ENCODE results near the gene RANBP3L.
"Not testable (repeated sequence)": the region's sequence is repeated elsewhere in the genome, so short reads cannot be mapped to it uniquely, and the experiment has no call there.

Gene RANBP3L

DNA sequence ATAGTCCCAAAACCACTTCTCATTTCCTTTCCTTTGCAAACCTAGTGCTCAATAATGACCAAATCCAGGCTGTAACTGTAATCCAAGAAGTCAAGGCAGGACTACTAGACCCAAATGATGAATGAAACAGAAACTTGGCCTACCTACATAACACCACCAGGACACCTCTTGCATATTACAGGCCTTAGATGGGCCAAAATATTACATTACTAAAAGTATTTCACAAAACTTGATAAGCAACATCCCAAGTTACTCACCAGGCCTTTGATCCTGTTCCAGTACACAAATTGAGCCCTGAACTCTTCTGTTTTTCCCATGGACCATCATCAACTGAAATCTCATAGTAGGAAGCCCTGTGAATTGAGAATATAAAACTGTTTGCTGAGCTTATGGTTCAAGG lies 94.8 kb downstream of the RANBP3L start:
- no peak for DNase-seq (ENCODE audit: low spot score)

DNA sequence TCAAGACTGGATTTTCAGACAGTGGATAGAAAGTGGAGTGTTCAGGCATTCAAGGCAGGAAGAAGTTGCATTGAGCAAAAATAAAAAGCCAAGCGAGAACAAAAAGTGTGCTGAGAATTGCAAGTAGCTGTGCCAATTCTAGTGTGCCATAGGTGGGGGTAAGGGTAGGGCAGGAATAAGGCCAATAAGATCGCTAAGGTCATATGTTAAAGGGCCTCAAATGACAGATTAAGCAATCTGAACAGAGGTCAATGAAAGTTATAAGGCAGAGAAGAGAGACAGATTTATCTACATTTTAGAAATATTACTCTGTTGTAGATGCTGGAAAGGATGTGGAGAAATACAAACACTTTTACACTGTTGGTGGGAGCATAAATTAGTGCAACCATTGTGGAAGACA lies 96.4 kb downstream of the RANBP3L start:
- DNase-seq (ENCODE audit: low spot score): no peak

DNA sequence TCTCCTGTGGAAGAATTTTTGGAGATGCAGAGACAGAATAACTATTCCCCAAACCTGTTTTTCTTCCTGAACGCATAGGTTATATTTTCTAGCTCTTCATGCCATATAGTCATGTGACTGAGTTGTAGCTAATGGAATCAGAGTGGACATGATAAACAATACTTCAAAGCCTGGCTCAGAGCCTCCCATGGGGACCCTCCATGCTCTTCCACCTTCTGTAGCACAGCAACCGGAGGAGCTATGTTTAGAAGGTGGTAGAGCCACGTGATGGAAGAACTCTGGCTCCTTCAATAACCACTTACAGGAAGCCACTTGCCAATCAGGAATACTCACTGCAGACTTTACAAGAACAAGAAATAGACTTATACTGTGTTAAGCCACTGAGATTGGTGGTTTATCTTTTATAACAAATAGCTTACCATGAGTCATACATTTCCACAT lies 99.2 kb downstream of the RANBP3L start:
- no peak for DNase-seq (ENCODE audit: low spot score)

DNA sequence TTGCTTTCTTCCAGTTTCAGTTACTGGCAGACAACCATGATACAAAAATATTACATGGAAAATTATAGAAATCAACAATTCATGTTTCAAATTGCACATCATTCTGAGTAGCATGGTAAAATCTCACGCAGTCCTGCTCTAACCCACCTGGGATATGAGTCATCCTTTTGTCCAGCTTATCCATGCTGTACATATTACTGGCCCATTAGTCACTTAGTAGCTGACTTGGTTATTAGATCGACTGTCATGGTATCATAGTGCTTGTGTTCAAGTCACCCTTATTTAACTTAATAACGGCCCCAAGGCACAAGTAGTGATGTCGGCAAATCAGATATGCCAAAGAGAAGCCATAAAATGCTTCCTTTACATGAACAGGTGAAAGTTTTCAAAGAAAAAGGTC lies 101.2 kb downstream of the RANBP3L start:
- DNase-seq (ENCODE audit: low spot score): no peak

DNA sequence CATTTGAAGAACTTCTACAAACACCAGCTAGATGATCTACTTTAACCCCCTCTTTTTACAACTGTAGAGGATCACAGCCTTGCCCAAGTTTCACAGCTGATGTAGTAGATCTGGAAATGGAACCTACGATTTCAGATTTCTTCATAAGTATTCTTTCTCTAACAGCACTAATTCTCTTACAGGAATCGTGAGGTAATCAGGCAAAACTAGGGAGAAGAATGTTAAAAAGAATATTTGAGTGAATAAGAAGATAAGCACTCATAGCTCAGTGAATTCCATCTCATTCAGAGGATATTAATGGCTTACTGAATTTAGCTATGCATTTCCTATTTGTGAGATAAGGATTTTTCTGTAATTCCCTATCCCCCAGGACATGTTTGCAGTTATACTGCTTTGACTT lies 102.1 kb downstream of the RANBP3L start:
- no peak for DNase-seq (ENCODE audit: low spot score)

DNA sequence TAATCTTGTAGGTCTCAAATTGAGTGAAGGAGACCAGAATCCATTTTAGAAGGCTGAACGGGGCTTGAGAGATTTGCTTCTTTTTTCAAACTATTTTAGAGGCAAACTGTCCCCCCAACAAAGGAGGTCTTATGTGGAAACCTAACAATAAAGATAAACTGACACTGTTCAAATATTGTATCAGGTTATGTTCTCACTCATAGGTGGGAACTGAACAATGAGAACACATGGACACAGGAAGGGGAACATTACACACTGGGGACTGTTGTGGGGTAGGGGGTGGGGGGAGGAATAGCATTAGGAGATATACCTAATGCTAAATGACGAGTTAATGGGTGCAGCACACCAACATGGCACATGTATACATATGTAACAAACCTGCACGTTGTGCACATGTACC lies 102.9 kb downstream of the RANBP3L start:
- DNase-seq (ENCODE audit: low spot score): not testable (repeated sequence)

Data from D341Med (cell line).